AG04450 (cell line): ENCODE results near the gene SGTB. TPM values are rescaled to one million over a fixed set of nuclear protein-coding genes. Genes with fewer than 3 reads are reported as not detected.

ENCODE experiments used
- CTCF ChIA-PET: fragments of 300-600, 350-600 bp; formaldehyde crosslinking; extraction: SDS; loops from one replicate; lab custom pipeline; 2022; ENCODE audit warnings: antibody characterized with exemption, inconsistent platforms; lab: Charles Lee
- POLR2A ChIA-PET: fragments of 350-600 bp; formaldehyde crosslinking; extraction: SDS; loops from one replicate; lab custom pipeline; 2021; ENCODE audit warnings: antibody characterized with exemption, inconsistent platforms; lab: Yijun Ruan, JAX
- DNase-seq: peaks from one replicate; pipeline ENCODE4 v3.0.0-alpha.2; 2011; ENCODE audit warnings: low read depth, low spot score
- H3K27ac ChIP-seq: one replicate; pipeline ENCODE4 v1.5.1; 2012; ENCODE audit warnings: low read depth, low read length, control low read depth
- H3K27me3 ChIP-seq: one replicate; pipeline ENCODE4 v1.6.0; 2012; ENCODE audit warnings: low read length; ENCODE audit not compliant: control insufficient read depth, insufficient read depth
- H3K4me3 ChIP-seq: 2 replicates; pipeline ENCODE4 v1.5.1; 2011; ENCODE audit warnings: mild to moderate bottlenecking, low read depth, low read length, control low read depth
- H3K9me3 ChIP-seq: 2 replicates; pipeline ENCODE4 v1.5.1; 2012; ENCODE audit warnings: low read length; ENCODE audit not compliant: control insufficient read depth, insufficient read depth
- polyA plus RNA-seq: library from polyadenylated mRNA; depleted of rRNA; stranded (reverse); fragments of >200 nt; gene quantifications from 2 replicates; pipeline ENCODE4 v1.2.3, GENCODE V29; 2011
- TF ChIP-seq, protein P1 (sequence below): IDR thresholded peaks from 2 replicates; pipeline ENCODE4 v1.5.1; 2011; ENCODE audit warnings: low read depth, low read length, control low read depth, inconsistent platforms

SGTB gene
- polyA plus RNA-seq, 1 experiment: 15.2 TPM

DNA sequence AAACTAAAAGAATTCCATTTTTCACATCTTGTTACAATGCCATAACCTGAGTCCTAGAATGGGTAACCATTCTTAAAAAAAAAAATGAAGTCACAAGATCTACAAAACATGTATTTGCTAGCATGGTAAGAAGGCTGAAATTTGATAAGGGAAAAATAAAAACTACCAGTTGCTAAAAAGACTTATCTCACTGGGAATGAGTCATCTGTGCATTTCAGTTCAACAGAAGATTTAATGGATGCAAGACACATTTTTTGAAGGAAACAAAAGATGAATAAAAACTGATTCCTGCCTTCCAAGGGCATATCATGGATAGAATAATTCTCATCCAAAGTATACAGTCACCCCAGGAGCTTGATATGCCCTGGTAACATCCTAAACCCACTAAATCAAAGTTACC is 47.2 kb downstream of the SGTB start:
- Histone ChIP-seq H3K9me3 (no peaks in the 10 kb centered on the region), H3K4me3 (no peak overlapping the region), H3K27ac (no peak overlapping the region), H3K27me3 (no peaks in the 10 kb centered on the region)
- POLR2A ChIA-PET: no interaction called here
- CTCF ChIA-PET: no interaction called here
- TF ChIP-seq, protein P1, sequence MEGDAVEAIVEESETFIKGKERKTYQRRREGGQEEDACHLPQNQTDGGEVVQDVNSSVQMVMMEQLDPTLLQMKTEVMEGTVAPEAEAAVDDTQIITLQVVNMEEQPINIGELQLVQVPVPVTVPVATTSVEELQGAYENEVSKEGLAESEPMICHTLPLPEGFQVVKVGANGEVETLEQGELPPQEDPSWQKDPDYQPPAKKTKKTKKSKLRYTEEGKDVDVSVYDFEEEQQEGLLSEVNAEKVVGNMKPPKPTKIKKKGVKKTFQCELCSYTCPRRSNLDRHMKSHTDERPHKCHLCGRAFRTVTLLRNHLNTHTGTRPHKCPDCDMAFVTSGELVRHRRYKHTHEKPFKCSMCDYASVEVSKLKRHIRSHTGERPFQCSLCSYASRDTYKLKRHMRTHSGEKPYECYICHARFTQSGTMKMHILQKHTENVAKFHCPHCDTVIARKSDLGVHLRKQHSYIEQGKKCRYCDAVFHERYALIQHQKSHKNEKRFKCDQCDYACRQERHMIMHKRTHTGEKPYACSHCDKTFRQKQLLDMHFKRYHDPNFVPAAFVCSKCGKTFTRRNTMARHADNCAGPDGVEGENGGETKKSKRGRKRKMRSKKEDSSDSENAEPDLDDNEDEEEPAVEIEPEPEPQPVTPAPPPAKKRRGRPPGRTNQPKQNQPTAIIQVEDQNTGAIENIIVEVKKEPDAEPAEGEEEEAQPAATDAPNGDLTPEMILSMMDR: no peak
- DNase-seq: no peak

DNA sequence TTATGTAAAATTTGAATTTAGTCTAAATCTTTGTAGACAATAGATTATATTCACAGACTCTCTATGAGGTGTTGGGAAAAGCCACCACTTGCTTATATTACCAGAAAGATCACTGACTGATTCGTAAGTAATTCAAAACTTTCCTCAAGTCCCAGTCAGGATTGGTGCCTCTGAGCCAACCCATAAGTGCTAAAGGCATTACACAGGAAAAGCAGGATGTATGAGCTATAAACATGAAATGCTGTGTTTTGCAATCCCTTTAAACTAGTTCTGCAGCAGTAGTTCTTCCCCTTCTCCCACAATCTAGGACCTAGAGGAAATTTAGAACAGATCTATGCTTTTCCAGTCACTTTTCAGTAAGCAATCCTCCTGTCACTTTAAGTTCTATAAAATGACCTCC is 49.1 kb downstream of the SGTB start:
- Histone ChIP-seq H3K9me3 (no peaks in the 10 kb centered on the region), H3K27me3 (no peaks in the 10 kb centered on the region), H3K4me3 (no peak overlapping the region), H3K27ac (no peak overlapping the region)
- ChIA-PET CTCF (interaction anchor here (0.7 to 1.7 kb wide), 2 partner anchors 9 to 15 kb away, joined by 3 to 9 read pairs; no protein-coding TSS in a partner anchor), POLR2A (no interaction called here)
- peak; percentile 36 for DNase-seq
- TF ChIP-seq, protein P1: no peak

- Histone ChIP-seq H3K9me3 (no peaks in the 10 kb centered on the region), H3K27ac (no peak overlapping the region), H3K4me3 (no peak overlapping the region), H3K27me3 (no peaks in the 10 kb centered on the region)
- DNase-seq: no peak
- ChIA-PET POLR2A (no interaction called here), CTCF (no interaction called here)
- TF ChIP-seq, protein P1: no peak
Observed at GRCh38 chr5:65668696-65669095, 53.2 kb downstream of the SGTB start.

DNA sequence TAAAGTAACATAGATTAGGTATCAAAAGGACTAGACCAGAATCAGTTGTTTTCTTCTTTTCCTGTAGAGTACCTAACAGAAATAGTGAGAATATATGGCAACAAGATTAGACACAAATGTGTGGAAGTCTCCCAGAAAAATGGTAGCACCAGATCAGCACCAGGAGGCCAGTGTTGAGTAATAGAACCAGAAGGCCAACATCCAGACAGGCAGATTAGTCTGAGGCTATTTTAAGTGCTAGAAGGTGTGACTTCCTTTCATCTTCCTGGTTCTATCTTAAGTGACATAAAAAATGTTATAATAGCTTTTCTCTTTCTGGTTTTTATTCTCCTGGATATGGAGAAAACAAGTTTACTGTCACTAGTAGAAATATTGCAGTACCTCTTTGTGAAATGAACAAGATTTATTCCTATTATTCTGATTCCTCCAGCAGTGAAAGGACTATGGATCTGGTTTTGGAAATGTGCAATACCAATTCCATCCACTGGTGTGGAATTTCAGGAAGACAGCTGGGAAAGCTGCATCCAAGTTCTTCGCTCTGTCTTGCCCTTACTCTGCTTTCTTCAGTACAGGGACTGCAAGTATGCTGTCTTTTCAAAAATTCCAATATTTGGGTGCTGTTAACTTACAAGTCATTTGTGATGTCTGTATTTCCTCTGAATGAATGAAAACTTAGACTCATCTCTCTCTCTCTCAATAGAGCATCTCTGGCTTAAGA is 57.9 kb downstream of the SGTB start:
- CTCF ChIA-PET: interaction anchor here (0.6 to 2.4 kb wide), 11 partner anchors 9 to 224 kb away, joined by 3 to 9 read pairs (median 3); no protein-coding TSS in a partner anchor
- TF ChIP-seq, protein P1: peak; percentile 56
- Histone ChIP-seq H3K27me3 (no peaks in the 10 kb centered on the region), H3K9me3 (no peaks in the 10 kb centered on the region), H3K27ac (no peak overlapping the region), H3K4me3 (no peak overlapping the region)
- POLR2A ChIA-PET: no interaction called here
- DNase-seq: no peak

- POLR2A ChIA-PET: no interaction called here
- TF ChIP-seq, protein P1: no peak
- Histone ChIP-seq H3K4me3 (no peak overlapping the region), H3K27ac (no peak overlapping the region), H3K9me3 (no peaks in the 10 kb centered on the region), H3K27me3 (no peaks in the 10 kb centered on the region)
- no peak for DNase-seq
- CTCF ChIA-PET: interaction anchor here (0.6 kb wide), 1 partner anchor 163 kb away, joined by 3 read pairs; no protein-coding TSS in a partner anchor
Observed at GRCh38 chr5:65654713-65655112, 67.2 kb downstream of the SGTB start.
